Vagina (tissue), 2 donors: ENCODE data around the gene RNF11. TPM values are rescaled to one million over a fixed set of nuclear protein-coding genes. Genes with fewer than 3 reads are reported as not detected.

Experiments
- DNase-seq, 2 donors: peaks; one replicate each; pipeline ENCODE4 v3.0.0-alpha.2; 2017; ENCODE audit errors: extremely low spot score in 2 of 2
- H3K27ac ChIP-seq: fragments of 200-600 bp; sonication (generic); one replicate; pipeline ENCODE4 v1.5.1; 2019
- H3K27me3 ChIP-seq: fragments of 200-600 bp; sonication (generic); one replicate; pipeline ENCODE4 v1.5.1; 2019
- H3K36me3 ChIP-seq, 2 donors: fragments of 200-600 bp; sonication (generic); one replicate each; pipeline ENCODE4 v1.5.1; 2017 to 2019
- H3K4me1 ChIP-seq: fragments of 200-600 bp; sonication (generic); one replicate; pipeline ENCODE4 v1.5.1; 2019
- H3K4me3 ChIP-seq, 2 donors: fragments of 200-600 bp; sonication (generic); 1 replicate in 1 of 2; 2 replicates in 1 of 2; pipeline ENCODE4 v1.5.1; 2016 to 2019
- H3K9me3 ChIP-seq: fragments of 200-600 bp; sonication (generic); one replicate; pipeline ENCODE4 v1.5.1; 2019
- CTCF ChIP-seq, 3 experiments: fragments of 450-650 bp in 2 of 3; fragments of 200-600 bp in 1 of 3; sonication (generic) in 1 of 3; IDR thresholded peaks; one replicate each; pipeline ENCODE4 v1.5.1; 2017 to 2019; ENCODE audit warnings: antibody characterized with exemption in 3 of 3, mild to moderate bottlenecking in 2 of 3, moderate library complexity in 2 of 3
- POLR2A ChIP-seq, 2 donors: fragments of 450-650 bp; IDR thresholded peaks; one replicate each; pipeline ENCODE4 v1.6.1; 2017; ENCODE audit warnings: antibody characterized with exemption in 2 of 2, mild to moderate bottlenecking in 2 of 2, moderate library complexity in 2 of 2
- POLR2AphosphoS5 ChIP-seq, 2 donors: sonication (generic); formaldehyde crosslinking; IDR thresholded peaks; one replicate each; pipeline ENCODE4 v1.9.0; 2017; ENCODE audit warnings: antibody characterized with exemption in 2 of 2, mild to moderate bottlenecking in 2 of 2, low read depth in 1 of 2; ENCODE audit not compliant: insufficient read depth in 1 of 2
- intact Hi-C: fragments of 100-400 bp; cut with DNase I; formaldehyde crosslinking; loops from one replicate; pipeline ENCODE4 v1.15.1; 2023
- total RNA-seq: library from RNA; depleted of rRNA; stranded (reverse); fragments of >200 nt; gene quantifications from one replicate; pipeline ENCODE4 v1.2.3, GENCODE V29; 2016

Gene RNF11
- total RNA-seq, 1 donor from 2014 or later: 73.9 TPM

DNA sequence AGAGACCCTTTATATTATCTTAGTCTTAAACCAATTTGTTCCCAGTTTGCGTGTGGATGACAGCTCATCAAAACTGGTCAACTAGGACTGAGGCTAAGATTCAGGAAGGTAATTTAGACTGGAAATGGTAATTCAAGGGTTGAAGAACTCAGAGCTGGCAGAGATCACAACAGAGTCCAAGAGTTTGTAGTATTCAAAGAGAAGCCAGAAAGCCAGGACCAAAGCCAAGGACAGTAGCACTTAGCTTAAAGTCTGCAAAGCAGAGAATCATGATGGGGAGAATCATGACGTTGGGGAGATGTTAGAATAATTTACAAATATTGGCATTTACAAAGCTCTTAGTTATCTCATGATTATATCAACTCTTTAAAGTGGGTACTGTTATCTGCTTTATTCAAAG, 32.6 kb downstream of the RNF11 start:
- peaks cover 0 to 4% of the 10 kb centered on the region in 2 donors for H3K36me3 ChIP-seq

DNA sequence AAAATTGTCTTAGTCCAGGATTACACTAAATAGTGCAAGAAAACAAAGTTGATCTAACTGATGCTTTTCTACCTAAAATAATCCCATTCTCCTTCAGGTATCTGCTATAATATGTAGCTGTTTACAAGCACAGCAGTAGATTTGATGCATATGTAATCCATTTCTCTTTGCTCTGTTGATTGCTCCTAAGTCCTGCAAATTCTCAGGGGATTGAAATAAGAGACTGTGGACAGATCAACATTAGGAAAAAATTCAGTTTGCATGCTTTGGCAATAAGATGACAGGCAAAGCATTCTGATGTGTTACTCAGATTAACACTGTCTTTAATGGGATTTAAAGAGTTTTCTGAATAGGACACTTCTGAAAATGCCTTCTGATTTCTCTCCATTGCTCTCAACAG, 34.7 kb downstream of the RNF11 start:
- Histone ChIP-seq H3K9me3 (no peaks in the 10 kb centered on the region), H3K27ac (no peak overlapping the region), H3K36me3 (peaks cover 0 to 4% of the 10 kb centered on the region in 2 donors), H3K4me1 (peaks cover 34% of the 10 kb centered on the region), H3K4me3 (no peak overlapping the region), H3K27me3 (no peaks in the 10 kb centered on the region)
- intact Hi-C loops: no loop called here
- no peak for DNase-seq
- no peak for TF ChIP-seq POLR2A (IDR thresholded peaks at IDR 0.05)
- TF ChIP-seq POLR2AphosphoS5 (IDR thresholded peaks at IDR 0.05; ENCODE audit: insufficient read depth in 1 of 2, low read depth in 1 of 2): no peak
- TF ChIP-seq CTCF (IDR thresholded peaks at IDR 0.05): no peak

More for the DNA sequence above, 32.6 kb downstream of the RNF11 start:
- H3K4me3 ChIP-seq: no peak overlapping the region
- no peak for DNase-seq
- intact Hi-C loops: no loop called here
- no peak overlapping the region for H3K27ac ChIP-seq
- H3K4me1 ChIP-seq: peaks cover 55% of the 10 kb centered on the region
- no peaks in the 10 kb centered on the region for H3K9me3 ChIP-seq
- TF ChIP-seq POLR2AphosphoS5 (IDR thresholded peaks at IDR 0.05; ENCODE audit: insufficient read depth in 1 of 2, low read depth in 1 of 2) (no peak), POLR2A (IDR thresholded peaks at IDR 0.05) (no peak), CTCF (IDR thresholded peaks at IDR 0.05) (no peak)
- no peaks in the 10 kb centered on the region for H3K27me3 ChIP-seq

DNA sequence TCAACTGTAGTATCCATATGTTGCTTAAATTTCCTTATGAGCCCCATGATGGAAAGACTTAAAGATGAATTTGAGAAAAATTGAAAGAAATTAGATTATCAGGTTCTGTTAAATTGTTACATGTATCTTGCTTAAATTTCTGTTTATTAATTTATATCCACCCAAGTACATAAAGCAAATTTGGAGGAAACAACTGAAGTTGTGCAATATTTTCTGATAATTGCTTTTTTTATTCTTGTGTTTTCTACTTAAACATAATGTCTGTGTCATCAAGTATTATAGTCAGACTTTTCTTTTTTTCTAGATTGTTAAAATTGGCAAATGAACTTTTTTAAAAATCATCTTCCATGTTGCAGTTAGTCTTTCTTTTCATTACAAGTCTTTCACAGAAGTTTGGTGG, 36.8 kb downstream of the RNF11 start:
- intact Hi-C loops: no loop called here

GRCh38 chr1:51274676-51275075, 38.6 kb downstream of the RNF11 start:
- Histone ChIP-seq H3K27ac (no peak overlapping the region), H3K9me3 (no peaks in the 10 kb centered on the region), H3K27me3 (no peaks in the 10 kb centered on the region), H3K4me1 (no peaks in the 10 kb centered on the region), H3K36me3 (peaks cover 0 to 9% of the 10 kb centered on the region in 2 donors), H3K4me3 (no peak overlapping the region)
- TF ChIP-seq CTCF (IDR thresholded peaks at IDR 0.05) (no peak), POLR2A (IDR thresholded peaks at IDR 0.05) (no peak), POLR2AphosphoS5 (IDR thresholded peaks at IDR 0.05; ENCODE audit: insufficient read depth in 1 of 2, low read depth in 1 of 2) (no peak)
- DNase-seq: no peak
- intact Hi-C loops: no loop called here

More for the DNA sequence above, 36.8 kb downstream of the RNF11 start:
- no peaks in the 10 kb centered on the region for H3K9me3 ChIP-seq
- no peaks in the 10 kb centered on the region for H3K27me3 ChIP-seq
- H3K27ac ChIP-seq: no peak overlapping the region
- peaks cover 0 to 4% of the 10 kb centered on the region in 2 donors for H3K36me3 ChIP-seq
- no peak for DNase-seq
- H3K4me1 ChIP-seq: peaks cover 17% of the 10 kb centered on the region
- TF ChIP-seq POLR2A (IDR thresholded peaks at IDR 0.05) (no peak), CTCF (IDR thresholded peaks at IDR 0.05) (no peak), POLR2AphosphoS5 (IDR thresholded peaks at IDR 0.05; ENCODE audit: insufficient read depth in 1 of 2, low read depth in 1 of 2) (no peak)
- no peak overlapping the region for H3K4me3 ChIP-seq

GRCh38 chr1:51276286-51276685, 40.2 kb downstream of the RNF11 start:
- H3K27me3 ChIP-seq: no peaks in the 10 kb centered on the region
- no peaks in the 10 kb centered on the region for H3K4me1 ChIP-seq
- no peak overlapping the region for H3K4me3 ChIP-seq
- intact Hi-C loops: no loop called here
- no peaks in the 10 kb centered on the region for H3K9me3 ChIP-seq
- DNase-seq: no peak
- no peak for TF ChIP-seq CTCF (IDR thresholded peaks at IDR 0.05)
- TF ChIP-seq POLR2A (IDR thresholded peaks at IDR 0.05): no peak
- no peak for TF ChIP-seq POLR2AphosphoS5 (IDR thresholded peaks at IDR 0.05; ENCODE audit: insufficient read depth in 1 of 2, low read depth in 1 of 2)
- peaks cover 0 to 5% of the 10 kb centered on the region in 2 donors for H3K36me3 ChIP-seq
- no peak overlapping the region for H3K27ac ChIP-seq
